ENCODE results near the gene WDR35. TPM values are rescaled to one million over a fixed set of nuclear protein-coding genes. Genes with fewer than 3 reads are reported as not detected.

Gene WDR35
- total RNA-seq, 1 donor from 2014 or later = 13.5 TPM

GRCh38 chr2:19875280-19875679, 114.6 kb downstream of the WDR35 start:
- TF ChIP-seq CTCF (IDR thresholded peaks at IDR 0.05; ENCODE audit: unreplicated experiment) = no peak
- no peaks in the 10 kb centered on the region for H3K9me3 Mint-ChIP-seq
- H3K27me3 Mint-ChIP-seq (ENCODE audit: low read depth) = no peaks in the 10 kb centered on the region
- no peaks in the 10 kb centered on the region for H3K36me3 Mint-ChIP-seq
- no peak overlapping the region for H3K4me3 Mint-ChIP-seq
- H3K4me1 Mint-ChIP-seq = no peaks in the 10 kb centered on the region
- DNase-seq (ENCODE audit: low spot score in 2 of 2, unreplicated experiment in 2 of 2) = no peak
- no peak overlapping the region for H3K27ac Mint-ChIP-seq

GRCh38 chr2:19874726-19875125, 115.2 kb downstream of the WDR35 start:
- no peak overlapping the region for H3K27ac Mint-ChIP-seq
- no peak for DNase-seq (ENCODE audit: low spot score in 2 of 2, unreplicated experiment in 2 of 2)
- peaks cover under 1% of the 10 kb centered on the region for H3K4me1 Mint-ChIP-seq
- H3K4me3 Mint-ChIP-seq = no peak overlapping the region
- no peaks in the 10 kb centered on the region for H3K9me3 Mint-ChIP-seq
- TF ChIP-seq CTCF (IDR thresholded peaks at IDR 0.05; ENCODE audit: unreplicated experiment) = no peak
- no peaks in the 10 kb centered on the region for H3K36me3 Mint-ChIP-seq
- peaks cover 2% of the 10 kb centered on the region for H3K27me3 Mint-ChIP-seq (ENCODE audit: low read depth)

- DNase-seq (ENCODE audit: low spot score in 2 of 2, unreplicated experiment in 2 of 2) = no peak
- no peak overlapping the region for H3K4me3 Mint-ChIP-seq
- no peak overlapping the region for H3K27ac Mint-ChIP-seq
- no peaks in the 10 kb centered on the region for H3K36me3 Mint-ChIP-seq
- TF ChIP-seq CTCF (IDR thresholded peaks at IDR 0.05; ENCODE audit: unreplicated experiment) = no peak
- H3K27me3 Mint-ChIP-seq (ENCODE audit: low read depth) = peaks cover 11% of the 10 kb centered on the region
- no peaks in the 10 kb centered on the region for H3K9me3 Mint-ChIP-seq
- H3K4me1 Mint-ChIP-seq = peaks cover 13% of the 10 kb centered on the region
These were observed 116.9 kb downstream of the WDR35 start for GRCh38 chr2:19873014-19873413.

- peaks cover 13% of the 10 kb centered on the region for H3K4me1 Mint-ChIP-seq
- no peak for DNase-seq (ENCODE audit: low spot score in 2 of 2, unreplicated experiment in 2 of 2)
- H3K27ac Mint-ChIP-seq = no peak overlapping the region
- no peak overlapping the region for H3K4me3 Mint-ChIP-seq
- no peaks in the 10 kb centered on the region for H3K9me3 Mint-ChIP-seq
- no peaks in the 10 kb centered on the region for H3K36me3 Mint-ChIP-seq
- H3K27me3 Mint-ChIP-seq (ENCODE audit: low read depth) = peaks cover 17% of the 10 kb centered on the region
- no peak for TF ChIP-seq CTCF (IDR thresholded peaks at IDR 0.05; ENCODE audit: unreplicated experiment)
These were observed 117.6 kb downstream of the WDR35 start for GRCh38 chr2:19872302-19872701.

GRCh38 chr2:19871836-19872235, 118.1 kb downstream of the WDR35 start:
- no peak for DNase-seq (ENCODE audit: low spot score in 2 of 2, unreplicated experiment in 2 of 2)
- H3K4me1 Mint-ChIP-seq = peaks cover 13% of the 10 kb centered on the region
- no peak for TF ChIP-seq CTCF (IDR thresholded peaks at IDR 0.05; ENCODE audit: unreplicated experiment)
- no peak overlapping the region for H3K27ac Mint-ChIP-seq
- H3K27me3 Mint-ChIP-seq (ENCODE audit: low read depth) = peaks cover 19% of the 10 kb centered on the region
- no peak overlapping the region for H3K4me3 Mint-ChIP-seq
- no peaks in the 10 kb centered on the region for H3K36me3 Mint-ChIP-seq
- H3K9me3 Mint-ChIP-seq = no peaks in the 10 kb centered on the region

GRCh38 chr2:19870792-19871191, 119.1 kb downstream of the WDR35 start:
- H3K4me1 Mint-ChIP-seq = peaks cover 13% of the 10 kb centered on the region
- DNase-seq (ENCODE audit: low spot score in 2 of 2, unreplicated experiment in 2 of 2) = no peak
- no peaks in the 10 kb centered on the region for H3K36me3 Mint-ChIP-seq
- H3K27ac Mint-ChIP-seq = no peak overlapping the region
- no peak for TF ChIP-seq CTCF (IDR thresholded peaks at IDR 0.05; ENCODE audit: unreplicated experiment)
- no peak overlapping the region for H3K4me3 Mint-ChIP-seq
- H3K27me3 Mint-ChIP-seq (ENCODE audit: low read depth) = peaks cover 19% of the 10 kb centered on the region
- H3K9me3 Mint-ChIP-seq = no peaks in the 10 kb centered on the region
